ENCODE results near the gene SNCG. TPM values are rescaled to one million over a fixed set of nuclear protein-coding genes. Genes with fewer than 3 reads are reported as not detected.
"Not testable (repeated sequence)": the region's sequence is repeated elsewhere in the genome, so short reads cannot be mapped to it uniquely, and the experiment has no call there.

The SNCG gene
- polyA plus RNA-seq, 3 donors, result 1.8 TPM; not detected in 2

DNA sequence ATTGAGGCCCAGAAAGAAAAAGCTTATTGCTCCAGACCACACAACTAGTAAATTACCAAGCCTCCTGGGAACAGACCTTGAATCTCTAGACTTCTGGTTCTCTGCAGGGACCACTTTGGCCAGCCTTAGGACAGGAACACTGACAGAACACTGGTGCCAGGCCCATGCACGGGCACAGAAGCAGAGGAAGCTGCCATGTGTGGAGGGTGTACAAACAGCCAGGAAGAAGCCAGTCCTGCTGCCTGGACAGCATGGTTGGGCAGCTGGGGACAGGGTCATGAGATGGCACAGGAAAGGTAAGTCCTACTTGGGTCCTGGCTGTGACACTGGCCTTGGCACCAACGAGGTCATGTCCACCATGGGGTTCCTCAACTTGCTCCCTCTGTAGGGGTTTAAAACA lies 20.1 kb upstream of the SNCG start:
- Histone ChIP-seq H3K27ac (ENCODE audit: low read depth in 1 of 2, low read length in 2 of 2) (no peak overlapping the region), H2AFZ (ENCODE audit: insufficient read depth, low read depth, low read length, poor library complexity, severe bottlenecking) (no peak overlapping the region)
- no peaks in the 10 kb centered on the region for H3K36me3 Mint-ChIP-seq

DNA sequence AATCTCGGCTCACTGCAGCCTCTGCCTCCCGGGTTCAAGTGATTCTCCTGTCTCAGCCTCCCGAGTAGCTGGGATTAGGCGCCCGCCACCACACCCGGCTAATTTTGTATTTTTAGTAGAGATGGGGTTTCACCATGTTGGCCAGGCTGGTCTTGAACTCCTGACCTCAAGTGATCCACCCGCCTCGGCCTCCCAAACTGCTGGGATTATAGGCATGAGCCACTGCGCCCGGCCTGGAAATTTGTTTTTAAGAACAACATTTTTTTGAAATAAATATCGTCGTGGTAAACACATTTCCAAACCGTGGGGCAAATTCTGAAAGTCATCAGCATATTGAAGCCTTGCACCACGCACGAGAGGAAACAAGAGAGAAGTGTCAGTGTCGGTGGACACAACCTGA lies 18.3 kb upstream of the SNCG start:
- H4K20me1 ChIP-seq (ENCODE audit: insufficient read depth, low read length); H3K9ac ChIP-seq (ENCODE audit: insufficient read depth, low read length, poor library complexity, severe bottlenecking); H3K36me3 Mint-ChIP-seq; H3K27me3 Mint-ChIP-seq (ENCODE audit: low read depth in 3 of 3); H3K36me3 ChIP-seq (replicated peaks in 1 of 2; ENCODE audit: control insufficient read depth in 1 of 2, insufficient read depth in 2 of 2, low read length in 2 of 2); H3K9me3 Mint-ChIP-seq; H3K79me2 ChIP-seq (ENCODE audit: insufficient read depth, low read length); DNase-seq; H3K27ac ChIP-seq (ENCODE audit: low read depth in 1 of 2, low read length in 2 of 2); H3K27me3 ChIP-seq (ENCODE audit: control insufficient read depth in 2 of 2, insufficient read depth in 2 of 2, low read length in 2 of 2); H3K4me1 ChIP-seq (ENCODE audit: control insufficient read depth in 1 of 2, insufficient read depth in 2 of 2, low read length in 2 of 2); H3K4me1 Mint-ChIP-seq; H3K9me3 ChIP-seq (replicated peaks in 1 of 2; ENCODE audit: control insufficient read depth in 1 of 2, insufficient read depth in 1 of 2, low read length in 2 of 2); H3K4me2 ChIP-seq (replicated peaks; ENCODE audit: extremely low read depth, low read length, poor library complexity, severe bottlenecking); H3K4me3 ChIP-seq (replicated peaks in 1 of 3; ENCODE audit: low read depth in 2 of 3, low read length in 3 of 3); intact Hi-C loops (cut with micrococcal nuclease); H3K27ac Mint-ChIP-seq: not testable (repeated sequence)
- 96% methylated on average over 13 of the region's 16 CpGs for WGBS (ENCODE audit: insufficient coverage)
- H3K4me3 Mint-ChIP-seq, result peak overlapping the region in 1 of 2 donors; percentile 81
- H2AFZ ChIP-seq (ENCODE audit: insufficient read depth, low read depth, low read length, poor library complexity, severe bottlenecking), result peak overlapping the region; percentile 63

More for the DNA sequence above, 20.1 kb upstream of the SNCG start:
- H3K4me1 Mint-ChIP-seq, result no peaks in the 10 kb centered on the region
- no peaks in the 10 kb centered on the region for H3K36me3 ChIP-seq (replicated peaks in 1 of 2; ENCODE audit: control insufficient read depth in 1 of 2, insufficient read depth in 2 of 2, low read length in 2 of 2)
- no peaks in the 10 kb centered on the region for H3K79me2 ChIP-seq (ENCODE audit: insufficient read depth, low read length)
- WGBS (ENCODE audit: insufficient coverage), result 84% methylated on average over 2 of the region's 2 CpGs
- H3K4me3 ChIP-seq (replicated peaks in 1 of 3; ENCODE audit: low read depth in 2 of 3, low read length in 3 of 3), result no peak overlapping the region
- H3K9me3 Mint-ChIP-seq, result peaks cover 0 to 2% (median 2%) of the 10 kb centered on the region in 7 donors
- no peak overlapping the region for H3K27ac Mint-ChIP-seq
- H3K4me3 Mint-ChIP-seq, result no peak overlapping the region
- no peaks in the 10 kb centered on the region for H4K20me1 ChIP-seq (ENCODE audit: insufficient read depth, low read length)
- TF ChIP-seq, protein P1, sequence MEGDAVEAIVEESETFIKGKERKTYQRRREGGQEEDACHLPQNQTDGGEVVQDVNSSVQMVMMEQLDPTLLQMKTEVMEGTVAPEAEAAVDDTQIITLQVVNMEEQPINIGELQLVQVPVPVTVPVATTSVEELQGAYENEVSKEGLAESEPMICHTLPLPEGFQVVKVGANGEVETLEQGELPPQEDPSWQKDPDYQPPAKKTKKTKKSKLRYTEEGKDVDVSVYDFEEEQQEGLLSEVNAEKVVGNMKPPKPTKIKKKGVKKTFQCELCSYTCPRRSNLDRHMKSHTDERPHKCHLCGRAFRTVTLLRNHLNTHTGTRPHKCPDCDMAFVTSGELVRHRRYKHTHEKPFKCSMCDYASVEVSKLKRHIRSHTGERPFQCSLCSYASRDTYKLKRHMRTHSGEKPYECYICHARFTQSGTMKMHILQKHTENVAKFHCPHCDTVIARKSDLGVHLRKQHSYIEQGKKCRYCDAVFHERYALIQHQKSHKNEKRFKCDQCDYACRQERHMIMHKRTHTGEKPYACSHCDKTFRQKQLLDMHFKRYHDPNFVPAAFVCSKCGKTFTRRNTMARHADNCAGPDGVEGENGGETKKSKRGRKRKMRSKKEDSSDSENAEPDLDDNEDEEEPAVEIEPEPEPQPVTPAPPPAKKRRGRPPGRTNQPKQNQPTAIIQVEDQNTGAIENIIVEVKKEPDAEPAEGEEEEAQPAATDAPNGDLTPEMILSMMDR (IDR thresholded peaks at IDR 0.05), result no peak
- H3K27me3 ChIP-seq (ENCODE audit: control insufficient read depth in 2 of 2, insufficient read depth in 2 of 2, low read length in 2 of 2), result peaks cover 0 to 3% of the 10 kb centered on the region in 2 donors
- peaks cover 4 to 6% of the 10 kb centered on the region in 2 donors for H3K4me1 ChIP-seq (ENCODE audit: control insufficient read depth in 1 of 2, insufficient read depth in 2 of 2, low read length in 2 of 2)
- DNase-seq, result no peak
- H3K9me3 ChIP-seq (replicated peaks in 1 of 2; ENCODE audit: control insufficient read depth in 1 of 2, insufficient read depth in 1 of 2, low read length in 2 of 2), result no peaks in the 10 kb centered on the region
- H3K9ac ChIP-seq (ENCODE audit: insufficient read depth, low read length, poor library complexity, severe bottlenecking), result no peak overlapping the region
- H3K27me3 Mint-ChIP-seq (ENCODE audit: low read depth in 3 of 3), result peaks cover 3 to 5% (median 5%) of the 10 kb centered on the region in 3 donors
- intact Hi-C loops (cut with micrococcal nuclease), result no loop called here
- no peak overlapping the region for H3K4me2 ChIP-seq (replicated peaks; ENCODE audit: extremely low read depth, low read length, poor library complexity, severe bottlenecking)
